Measurements from ENCODE around the gene EPO. TPM values are rescaled to one million over a fixed set of nuclear protein-coding genes. Genes with fewer than 3 reads are reported as not detected.

Gene EPO
- total RNA-seq, 4 donors from 2014 or later: 1.1 TPM; not detected in 3

- intact Hi-C loops (cut with DNase I; ENCODE audit: low total_unique reads): loop anchor here (10.0 kb wide), 1 partner anchor 90 kb away; the partner anchor contains the start of genes FBXO24 and LRCH4
- peak overlapping the region; percentile 76 to 94 for H3K4me3 ChIP-seq
- no peaks in the 10 kb centered on the region for H3K36me3 ChIP-seq
- peak in 1 of 2 donors; percentile 40 for DNase-seq
- TF ChIP-seq POLR2A (IDR thresholded peaks at IDR 0.05) (peak in 1 of 2 donors; percentile 6), CTCF (IDR thresholded peaks at IDR 0.05) (no peak)
- peak overlapping the region; percentile 85 to 92 for H3K27ac ChIP-seq
- H3K9me3 ChIP-seq: no peaks in the 10 kb centered on the region
- no peaks in the 10 kb centered on the region for H3K27me3 ChIP-seq
- H3K4me1 ChIP-seq: no peaks in the 10 kb centered on the region
Observed at GRCh38 chr7:100674411-100675104, 45.7 kb upstream of the EPO start.

GRCh38 chr7:100675105-100675451, 45.2 kb upstream of the EPO start:
- no peaks in the 10 kb centered on the region for H3K27me3 ChIP-seq
- no peaks in the 10 kb centered on the region for H3K9me3 ChIP-seq
- H3K4me1 ChIP-seq: no peaks in the 10 kb centered on the region
- no peaks in the 10 kb centered on the region for H3K36me3 ChIP-seq
- intact Hi-C loops (cut with DNase I; ENCODE audit: low total_unique reads): loop anchor here (10.0 kb wide), 1 partner anchor 90 kb away; the partner anchor contains the start of genes FBXO24 and LRCH4
- no peak for DNase-seq
- H3K4me3 ChIP-seq: peak overlapping the region; percentile 76 to 94
- TF ChIP-seq POLR2A (IDR thresholded peaks at IDR 0.05): no peak
- peak overlapping the region; percentile 85 to 92 for H3K27ac ChIP-seq

- TF ChIP-seq CTCF (IDR thresholded peaks at IDR 0.05) (no peak), POLR2A (IDR thresholded peaks at IDR 0.05) (peak in 1 of 2 donors; percentile 47)
- Histone ChIP-seq H3K27me3 (no peaks in the 10 kb centered on the region), H3K4me3 (peak overlapping the region; percentile 76 to 94), H3K4me1 (no peaks in the 10 kb centered on the region), H3K36me3 (no peaks in the 10 kb centered on the region), H3K27ac (peak overlapping the region; percentile 85 to 92), H3K9me3 (no peaks in the 10 kb centered on the region)
- DNase-seq: peak; percentile 80 to 83
- intact Hi-C loops (cut with DNase I; ENCODE audit: low total_unique reads): loop anchor here (10.0 kb wide), 1 partner anchor 91 kb away; the partner anchor contains the start of genes FBXO24 and LRCH4
Observed at GRCh38 chr7:100675581-100676350, 44.5 kb upstream of the EPO start.

- Histone ChIP-seq H3K9me3 (no peaks in the 10 kb centered on the region), H3K36me3 (no peaks in the 10 kb centered on the region), H3K4me3 (peak overlapping the region; percentile 76 to 94), H3K27me3 (no peaks in the 10 kb centered on the region), H3K27ac (peak overlapping the region; percentile 85 to 92), H3K4me1 (no peaks in the 10 kb centered on the region)
- intact Hi-C loops (cut with DNase I; ENCODE audit: low total_unique reads): loop anchor here (10.0 kb wide), 1 partner anchor 92 kb away; the partner anchor contains the start of genes FBXO24 and LRCH4
- DNase-seq: peak in 1 of 2 donors; percentile 37
- TF ChIP-seq POLR2A (IDR thresholded peaks at IDR 0.05) (no peak), CTCF (IDR thresholded peaks at IDR 0.05) (no peak)
Observed at GRCh38 chr7:100676501-100677306, 43.6 kb upstream of the EPO start.
